GM21360 (cell line): ENCODE data around the gene ATP7A.
"Not testable (repeated sequence)": the region's sequence is repeated elsewhere in the genome, so short reads cannot be mapped to it uniquely, and the experiment has no call there.

ENCODE experiments used
- ATAC-seq: cut with Tn5 transposase; IDR thresholded peaks from one replicate; pipeline ENCODE4 v1.9.1; 2021; ENCODE audit warnings: mild to moderate bottlenecking, moderate library complexity; ENCODE audit not compliant: unreplicated experiment

The ATP7A gene

GRCh38 chrX:78029663-78030062 is 119.2 kb downstream of the ATP7A start:
- ATAC-seq, result no peak

- no peak for ATAC-seq
Measured at GRCh38 chrX:78035061-78035460, 124.6 kb downstream of the ATP7A start.

GRCh38 chrX:78037881-78038280 is 127.4 kb downstream of the ATP7A start:
- ATAC-seq, result no peak

GRCh38 chrX:78042601-78043000 is 132.1 kb downstream of the ATP7A start:
- ATAC-seq, result no peak

- ATAC-seq, result no peak
Measured at GRCh38 chrX:78046362-78046761, 135.9 kb downstream of the ATP7A start.

GRCh38 chrX:78048052-78048451 is 137.6 kb downstream of the ATP7A start:
- no peak for ATAC-seq

GRCh38 chrX:78063687-78064086 is 153.2 kb downstream of the ATP7A start:
- no peak for ATAC-seq

- ATAC-seq, result no peak
Measured at GRCh38 chrX:78064152-78064551, 153.7 kb downstream of the ATP7A start.

GRCh38 chrX:78064698-78065601 is 154.5 kb downstream of the ATP7A start:
- ATAC-seq, result peak; percentile 80

GRCh38 chrX:78066110-78066509 is 155.6 kb downstream of the ATP7A start:
- ATAC-seq, result no peak

GRCh38 chrX:78071331-78071730 is 160.8 kb downstream of the ATP7A start:
- no peak for ATAC-seq

- ATAC-seq, result not testable (repeated sequence)
Measured at GRCh38 chrX:78073147-78074077, 162.9 kb downstream of the ATP7A start.

GRCh38 chrX:78074088-78074487 is 163.6 kb downstream of the ATP7A start:
- ATAC-seq, result no peak

GRCh38 chrX:78075787-78076389 is 165.4 kb downstream of the ATP7A start:
- no peak for ATAC-seq

- not testable (repeated sequence) for ATAC-seq
Measured at GRCh38 chrX:78081413-78081812, 170.9 kb downstream of the ATP7A start.

GRCh38 chrX:78092296-78092695 is 181.8 kb downstream of the ATP7A start:
- ATAC-seq, result peak; percentile 80

GRCh38 chrX:78098108-78098507 is 187.6 kb downstream of the ATP7A start:
- no peak for ATAC-seq
